H1 (cell line): ENCODE measurements around the gene ZBTB2. TPM values are rescaled to one million over a fixed set of nuclear protein-coding genes. Genes with fewer than 3 reads are reported as not detected.
A peak's percentile ranks its signal among the peaks of the same experiment; 100 is the strongest.

Experiments used
- CTCF ChIA-PET: fragments of 300-600 bp; sonication (Branson Sonifier 250); formaldehyde crosslinking; loops from one replicate; lab custom pipeline; 2021; ENCODE audit not compliant: partially characterized antibody; lab: Charles Lee
- POLR2A ChIA-PET: fragments of 300-600 bp; sonication (Branson Sonifier 250); formaldehyde crosslinking; loops from one replicate; lab custom pipeline; 2021; ENCODE audit warnings: inconsistent platforms; ENCODE audit not compliant: partially characterized antibody; lab: Charles Lee
- DNase-seq, 2 experiments: peaks; one replicate each; pipeline versions ENCODE4 v3.0.0 to v3.0.0-alpha.2; 2010 to 2022; ENCODE audit warnings: low spot score in 2 of 2, low read depth in 1 of 2, mixed read lengths in 1 of 2
- FAIRE-seq: peaks from 2 replicates; lab custom pipeline; 2011; peaks lifted over from hg19 to GRCh38; lab: Jason Lieb, UNC
- H2AFZ ChIP-seq: 2 replicates; pipeline ENCODE4 v1.8.1; 2012; ENCODE audit warnings: low read length, inconsistent platforms
- H2AK5ac ChIP-seq: 2 replicates; pipeline ENCODE4 v1.6.1; 2013; ENCODE audit warnings: low read depth, low read length
- H2BK120ac ChIP-seq: replicated peaks from 2 replicates; pipeline ENCODE3; 2013; ENCODE audit warnings: low read depth, low read length, inconsistent platforms
- H2BK12ac ChIP-seq: 2 replicates; pipeline ENCODE4 v1.6.1; 2013; ENCODE audit warnings: low read depth, low read length
- H2BK15ac ChIP-seq: 2 replicates; pipeline ENCODE4 v1.6.1; 2013; ENCODE audit warnings: low read length
- H2BK20ac ChIP-seq: 2 replicates; pipeline ENCODE4 v1.6.1; 2013; ENCODE audit warnings: low read length
- H2BK5ac ChIP-seq: 2 replicates; pipeline ENCODE4 v1.6.1; 2013; ENCODE audit warnings: low read depth, low read length
- H3K14ac ChIP-seq: 2 replicates; pipeline ENCODE4 v1.6.1; 2013; ENCODE audit warnings: inconsistent platforms; ENCODE audit not compliant: insufficient read length
- H3K18ac ChIP-seq: 2 replicates; pipeline ENCODE4 v1.6.1; 2013; ENCODE audit warnings: low read length; ENCODE audit errors: extremely low read depth
- H3K23ac ChIP-seq: 2 replicates; pipeline ENCODE4 v1.6.1; 2013; ENCODE audit warnings: inconsistent platforms; ENCODE audit not compliant: insufficient read length
- H3K23me2 ChIP-seq: 2 replicates; pipeline ENCODE4 v1.6.1; 2013; ENCODE audit warnings: low read depth, low read length
- H3K27ac ChIP-seq: 2 replicates; pipeline ENCODE4 v1.6.1; 2011; ENCODE audit warnings: low read depth, low read length, inconsistent platforms
- H3K27me3 ChIP-seq, 4 experiments: replicated peaks in 1 of 4; 1 replicate in 1 of 4; 2 replicates in 3 of 4; pipeline versions ENCODE4 v1.6.1 to v1.8.1; 2011 to 2013; ENCODE audit warnings: low read length in 3 of 4, mild to moderate bottlenecking in 3 of 4, inconsistent platforms in 2 of 4, mixed read lengths in 2 of 4, moderate library complexity in 1 of 4; ENCODE audit not compliant: control insufficient read depth in 3 of 4, insufficient read depth in 3 of 4; ENCODE audit errors: extremely low read depth in 1 of 4
- H3K36me3 ChIP-seq, 4 experiments: 2 replicates each; pipeline versions ENCODE4 v1.6.1 to v1.8.1; 2011 to 2013; ENCODE audit warnings: mild to moderate bottlenecking in 4 of 4, low read length in 3 of 4, moderate library complexity in 2 of 4, control low read depth in 1 of 4, inconsistent platforms in 1 of 4; ENCODE audit not compliant: insufficient read depth in 4 of 4, control insufficient read depth in 2 of 4
- H3K4ac ChIP-seq: replicated peaks from 2 replicates; pipeline ENCODE3; 2013; ENCODE audit warnings: low read length, low read depth, mixed read lengths, inconsistent platforms; ENCODE audit not compliant: insufficient read length
- H3K4me1 ChIP-seq, 4 experiments: replicated peaks in 1 of 4; 1 replicate in 1 of 4; 2 replicates in 3 of 4; pipeline versions ENCODE4 v1.6.1 to v1.8.1; 2011 to 2013; ENCODE audit warnings: low read length in 3 of 4, inconsistent platforms in 2 of 4, mixed read lengths in 1 of 4; ENCODE audit not compliant: insufficient read depth in 4 of 4, control insufficient read depth in 3 of 4
- H3K4me2 ChIP-seq, 2 experiments: 2 replicates each; pipeline versions ENCODE4 v1.6.1 to v1.8.1; 2011 to 2013; ENCODE audit warnings: low read depth in 2 of 2, low read length in 2 of 2, control low read depth in 1 of 2, inconsistent platforms in 1 of 2, mild to moderate bottlenecking in 1 of 2; ENCODE audit not compliant: insufficient read depth in 1 of 2
- H3K4me3 ChIP-seq, 4 experiments: fragments of 200-600, 300-600 bp in 1 of 4; sonication (generic), shearing (Covaris generic), sonication (Bioruptor Twin) in 1 of 4; 2 replicates each; pipeline versions ENCODE4 v1.5.1 to v1.8.1; 2011 to 2016; ENCODE audit warnings: low read length in 4 of 4, low read depth in 3 of 4, control low read depth in 2 of 4, inconsistent platforms in 2 of 4, mild to moderate bottlenecking in 2 of 4, mixed read lengths in 1 of 4, moderate library complexity in 1 of 4; ENCODE audit not compliant: insufficient read depth in 2 of 4; ENCODE audit errors: extremely low read depth in 1 of 4
- H3K56ac ChIP-seq: replicated peaks from 2 replicates; pipeline ENCODE3; 2013; ENCODE audit warnings: low read depth, mild to moderate bottlenecking, mixed read lengths, low read length, inconsistent platforms; ENCODE audit not compliant: insufficient read length
- H3K79me1 ChIP-seq: 2 replicates; pipeline ENCODE4 v1.6.1; 2013; ENCODE audit warnings: low read depth, low read length, control low read depth
- H3K79me2 ChIP-seq, 2 experiments: 2 replicates each; pipeline versions ENCODE4 v1.6.1 to v1.8.1; 2012 to 2013; ENCODE audit warnings: low read length in 2 of 2, mild to moderate bottlenecking in 2 of 2, inconsistent platforms in 1 of 2; ENCODE audit not compliant: insufficient read depth in 2 of 2, control insufficient read depth in 1 of 2
- H3K9ac ChIP-seq, 4 experiments: replicated peaks in 1 of 4; 1 replicate in 1 of 4; 2 replicates in 3 of 4; pipeline versions ENCODE4 v1.6.1 to v1.8.1; 2011 to 2013; ENCODE audit warnings: low read depth in 3 of 4, low read length in 3 of 4, control low read depth in 2 of 4, mild to moderate bottlenecking in 2 of 4, moderate library complexity in 2 of 4, inconsistent platforms in 1 of 4; ENCODE audit errors: extremely low read depth in 1 of 4
- H3K9me3 ChIP-seq, 2 experiments: 2 replicates each; pipeline versions ENCODE4 v1.6.1 to v1.8.1; 2012 to 2013; ENCODE audit warnings: mild to moderate bottlenecking in 2 of 2, moderate library complexity in 2 of 2, control low read depth in 1 of 2, inconsistent platforms in 1 of 2, low read depth in 1 of 2, low read length in 1 of 2, mixed read lengths in 1 of 2; ENCODE audit not compliant: insufficient read depth in 2 of 2
- H4K20me1 ChIP-seq, 2 experiments: replicated peaks in 1 of 2; 2 replicates each; pipeline versions ENCODE3 to v1.8.1; 2011 to 2013; ENCODE audit warnings: inconsistent platforms in 2 of 2, low read length in 2 of 2, mild to moderate bottlenecking in 1 of 2; ENCODE audit not compliant: insufficient read depth in 2 of 2, control insufficient read depth in 1 of 2
- H4K5ac ChIP-seq: 2 replicates; pipeline ENCODE4 v1.6.1; 2013; ENCODE audit warnings: low read length, low read depth, mixed read lengths, inconsistent platforms; ENCODE audit not compliant: insufficient read length
- H4K8ac ChIP-seq: 2 replicates; pipeline ENCODE4 v1.8.0; 2013; ENCODE audit warnings: mild to moderate bottlenecking, moderate library complexity, low read length, inconsistent platforms; ENCODE audit not compliant: insufficient read depth; ENCODE audit errors: extremely low read depth
- H4K91ac ChIP-seq: replicated peaks from 2 replicates; pipeline ENCODE3; 2013; ENCODE audit warnings: low read length, mixed read lengths, inconsistent platforms; ENCODE audit not compliant: insufficient read length
- CHD1 ChIP-seq: IDR thresholded peaks from 2 replicates; pipeline ENCODE4 v1.6.1; 2012; ENCODE audit warnings: low read depth, low read length, improper control_type of control experiment
- CHD2 ChIP-seq: IDR thresholded peaks from 2 replicates; pipeline ENCODE4 v1.6.1; 2012; ENCODE audit warnings: low read length, improper control_type of control experiment
- EP300 ChIP-seq, 2 experiments: IDR thresholded peaks; 1 replicate in 1 of 2; 2 replicates in 1 of 2; pipeline ENCODE4 v1.6.1; 2011 to 2012; ENCODE audit warnings: low read depth in 2 of 2, low read length in 2 of 2, mild to moderate bottlenecking in 2 of 2, borderline replicate concordance in 1 of 2, inconsistent platforms in 1 of 2, moderate library complexity in 1 of 2
- JUND ChIP-seq: IDR thresholded peaks from 2 replicates; pipeline ENCODE4 v1.6.1; 2011; ENCODE audit warnings: mild to moderate bottlenecking, improper control_type of control experiment, low read length
- KDM4A ChIP-seq: IDR thresholded peaks from one replicate; pipeline ENCODE4 v1.7.1; 2012; ENCODE audit warnings: low read depth, mild to moderate bottlenecking, moderate library complexity, low read length, inconsistent platforms; ENCODE audit not compliant: severe bottlenecking
- MAFK ChIP-seq: IDR thresholded peaks from 2 replicates; pipeline ENCODE4 v1.6.1; 2012; ENCODE audit warnings: low read depth, mild to moderate bottlenecking, improper control_type of control experiment, low read length
- NRF1 ChIP-seq: IDR thresholded peaks from 2 replicates; pipeline ENCODE4 v1.6.1; 2011; ENCODE audit warnings: mild to moderate bottlenecking, low read depth, low read length, improper control_type of control experiment
- SP1 ChIP-seq: IDR thresholded peaks from 2 replicates; pipeline ENCODE4 v1.6.1; 2011; ENCODE audit warnings: low read depth, low read length
- SRF ChIP-seq: IDR thresholded peaks from 2 replicates; pipeline ENCODE4 v1.6.1; 2011; ENCODE audit warnings: mild to moderate bottlenecking, low read depth, low read length, moderate library complexity
- ZNF274 ChIP-seq: IDR thresholded peaks from 2 replicates; pipeline ENCODE4 v1.7.0; 2012; ENCODE audit warnings: low read length, borderline replicate concordance; ENCODE audit errors: extremely low read depth
- WGBS, 2 experiments: shearing (Covaris generic) in 1 of 2; methylation state at CpG; one replicate each; pipeline versions ENCODE4 v1.1.6 to v1.1.7; 2013 to 2015; ENCODE audit warnings: low lambda C conversion rate in 2 of 2, mixed read lengths in 2 of 2, inconsistent platforms in 1 of 2, low coverage in 1 of 2, missing lambda C conversion rate in 1 of 2; ENCODE audit not compliant: insufficient replicate concordance in 2 of 2, insufficient coverage in 1 of 2, insufficient read length in 1 of 2; ENCODE audit errors: extremely low coverage in 1 of 2, missing lambda C conversion rate in 1 of 2; 5-methylcytosine and 5-hydroxymethylcytosine counted together
- polyA plus RNA-seq, 7 experiments: library from polyadenylated mRNA; depleted of rRNA in 3 of 7; stranded (reverse) in 5 of 7; unstranded in 2 of 7; fragments of >200 nt in 5 of 7; fragments of 200-250 nt in 2 of 7; gene quantifications; 1 replicate in 5 of 7; 2 replicates in 1 of 7; 4 replicates in 1 of 7; pipeline versions ENCODE4 v1.2.1 to v1.2.3, GENCODE V29; 2011 to 2013; ENCODE audit warnings: missing spikeins in 2 of 7, mixed read lengths in 2 of 7
- total RNA-seq: library from RNA; stranded (reverse); fragmentation: NEBNext Ultra II Directional; extraction: Animal tissue kit (Norgen Biotek cat#: 25700); gene quantifications from 2 replicates; pipeline ENCODE4 v1.2.1, GENCODE V29; 2021

Gene ZBTB2
- total and polyA plus RNA-seq, 2 of the 8 experiments (the other 6 are each of a cell fraction or from before 2014, with no cell fraction given), result 16.1 to 23.7 TPM

DNA sequence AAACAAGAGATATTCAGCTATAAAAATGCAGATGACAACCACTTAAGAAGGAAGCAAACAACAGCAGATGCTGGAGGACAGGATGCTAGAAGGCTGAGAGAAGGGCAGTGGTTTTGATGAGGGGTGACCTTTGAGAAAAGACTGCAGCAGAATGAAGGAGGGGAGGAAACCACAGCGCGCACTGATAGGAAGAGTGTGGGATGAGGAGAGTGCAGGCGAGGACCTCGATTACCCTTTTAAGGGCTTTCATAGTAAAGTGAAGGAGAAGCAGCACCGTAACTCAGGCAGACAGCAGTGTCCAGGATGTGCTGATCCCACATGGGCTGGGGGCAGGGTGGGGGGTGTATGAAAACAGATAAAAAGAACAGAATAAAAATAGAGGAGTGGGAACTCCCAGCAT lies 19.2 kb downstream of the ZBTB2 start:
- Histone ChIP-seq H2BK20ac (no peak overlapping the region), H2BK12ac (no peak overlapping the region), H2AK5ac (no peak overlapping the region), H3K27ac (no peak overlapping the region), H3K4me1 (peaks cover 0 to 9% (median 4%) of the 10 kb centered on the region in 4 experiments; a peak in 3 of 7 replicates), H3K4me3 (no peak overlapping the region), H3K9me3 (no peaks in the 10 kb centered on the region), H2AFZ (no peak overlapping the region), H3K79me2 (peaks cover 0 to 37% of the 10 kb centered on the region in 2 experiments; a peak in 2 of 4 replicates), H3K56ac (no peak overlapping the region), H3K36me3 (peaks cover 0 to 16% (median 0%) of the 10 kb centered on the region in 4 experiments; a peak in 4 of 8 replicates), H4K8ac (no peak overlapping the region), H2BK120ac (no peak overlapping the region), H3K14ac (no peak overlapping the region), H2BK15ac (no peak overlapping the region), H3K9ac (no peak overlapping the region), H3K23ac (no peak overlapping the region), H3K4ac (no peak overlapping the region), H3K27me3 (no peaks in the 10 kb centered on the region), H2BK5ac (no peak overlapping the region), H3K79me1 (peaks cover 6% of the 10 kb centered on the region; the same call in 1 of the 2 replicates), H4K91ac (no peak overlapping the region), H3K4me2 (no peak overlapping the region), H3K23me2 (no peaks in the 10 kb centered on the region), H4K20me1 (peaks cover 0 to 3% of the 10 kb centered on the region in 2 experiments), H4K5ac (no peak overlapping the region), H3K18ac (no peak overlapping the region)
- FAIRE-seq, result no peak
- CTCF ChIA-PET, result interaction anchor here (1.2 to 1.3 kb wide), 2 partner anchors 42 to 358 kb away, joined by 3 to 6 read pairs; no protein-coding TSS in a partner anchor
- peak in 1 of 2 experiments; percentile 30 for DNase-seq
- POLR2A ChIA-PET, result no interaction called here
- no peak for TF ChIP-seq SP1
- no peak for TF ChIP-seq CHD1
- no peak for TF ChIP-seq EP300 (IDR thresholded peaks at IDR 0.05; ENCODE audit: borderline replicate concordance in 1 of 2, low read depth in 2 of 2, low read length in 2 of 2)
- TF ChIP-seq KDM4A, result no peak
- TF ChIP-seq NRF1, result no peak
- TF ChIP-seq JUND, result no peak
- no peak for TF ChIP-seq ZNF274
- TF ChIP-seq MAFK, result no peak
- no peak for TF ChIP-seq CHD2
- no peak for TF ChIP-seq SRF
- 90% methylated on average over 5 of the region's 5 CpGs; no CpG with 5 or more reads in 1 of the 2 experiments for WGBS, 2 experiments
